ENCODE data around the gene ANKS6.

The ANKS6 gene

GRCh38 chr9:98726735-98727134 is 69.6 kb downstream of the ANKS6 start:
- peak; percentile 63 for DNase-seq

GRCh38 chr9:98724810-98725530 is 71.4 kb downstream of the ANKS6 start:
- DNase-seq: no peak

- no peak for DNase-seq
These were observed 74.7 kb downstream of the ANKS6 start for GRCh38 chr9:98721643-98722042.

- no peak for DNase-seq
These were observed 76.0 kb downstream of the ANKS6 start for GRCh38 chr9:98720402-98720801.

GRCh38 chr9:98719055-98719454 is 77.3 kb downstream of the ANKS6 start:
- DNase-seq: no peak

GRCh38 chr9:98714833-98715232 is 81.5 kb downstream of the ANKS6 start:
- no peak for DNase-seq

- no peak for DNase-seq
These were observed 83.4 kb downstream of the ANKS6 start for GRCh38 chr9:98712987-98713386.

GRCh38 chr9:98709968-98710965 is 86.1 kb downstream of the ANKS6 start:
- DNase-seq: no peak

GRCh38 chr9:98708933-98709911 is 87.1 kb downstream of the ANKS6 start, which contains the start of gene GABBR2:
Gene GABBR2, minus strand, starts transcription at chr9:98708935. Its CDS starts 198 bp downstream, at chr9:98708737.
- no peak for DNase-seq

GRCh38 chr9:98708103-98708932 is 88.0 kb downstream of the ANKS6 start:
- DNase-seq: no peak

- no peak for DNase-seq
These were observed 88.9 kb downstream of the ANKS6 start for GRCh38 chr9:98707166-98708102.

- DNase-seq: no peak
These were observed 89.6 kb downstream of the ANKS6 start for GRCh38 chr9:98706651-98707165.

GRCh38 chr9:98702835-98703380 is 93.4 kb downstream of the ANKS6 start:
- no peak for DNase-seq

GRCh38 chr9:98702340-98702739 is 94.0 kb downstream of the ANKS6 start:
- DNase-seq: no peak

GRCh38 chr9:98701576-98701975 is 94.8 kb downstream of the ANKS6 start:
- no peak for DNase-seq

GRCh38 chr9:98700801-98701200 is 95.6 kb downstream of the ANKS6 start:
- no peak for DNase-seq

GRCh38 chr9:98698856-98699255 is 97.5 kb downstream of the ANKS6 start:
- DNase-seq: no peak

- no peak for DNase-seq
These were observed 101.4 kb downstream of the ANKS6 start for GRCh38 chr9:98694943-98695342.

- no peak for DNase-seq
These were observed 104.0 kb downstream of the ANKS6 start for GRCh38 chr9:98692392-98692791.

GRCh38 chr9:98691890-98692289 is 104.5 kb downstream of the ANKS6 start:
- no peak for DNase-seq

Measured in GDM1 (cell line).